Activated CD8-positive, alpha-beta memory T cell treated with anti-CD3 and anti-CD28 coated beads, Interleukin-2, amount 50 U/mL, for 48 hours (primary cell): ENCODE results near the gene TPCN2.
A peak's percentile ranks its signal among the peaks of the same experiment; 100 is the strongest.
"Not testable (repeated sequence)": the region's sequence is repeated elsewhere in the genome, so short reads cannot be mapped to it uniquely, and the experiment has no call there.

Experiments used
- DNase-seq: peaks from one replicate; pipeline ENCODE4 v3.0.0-alpha.2; 2020

The TPCN2 gene

DNA sequence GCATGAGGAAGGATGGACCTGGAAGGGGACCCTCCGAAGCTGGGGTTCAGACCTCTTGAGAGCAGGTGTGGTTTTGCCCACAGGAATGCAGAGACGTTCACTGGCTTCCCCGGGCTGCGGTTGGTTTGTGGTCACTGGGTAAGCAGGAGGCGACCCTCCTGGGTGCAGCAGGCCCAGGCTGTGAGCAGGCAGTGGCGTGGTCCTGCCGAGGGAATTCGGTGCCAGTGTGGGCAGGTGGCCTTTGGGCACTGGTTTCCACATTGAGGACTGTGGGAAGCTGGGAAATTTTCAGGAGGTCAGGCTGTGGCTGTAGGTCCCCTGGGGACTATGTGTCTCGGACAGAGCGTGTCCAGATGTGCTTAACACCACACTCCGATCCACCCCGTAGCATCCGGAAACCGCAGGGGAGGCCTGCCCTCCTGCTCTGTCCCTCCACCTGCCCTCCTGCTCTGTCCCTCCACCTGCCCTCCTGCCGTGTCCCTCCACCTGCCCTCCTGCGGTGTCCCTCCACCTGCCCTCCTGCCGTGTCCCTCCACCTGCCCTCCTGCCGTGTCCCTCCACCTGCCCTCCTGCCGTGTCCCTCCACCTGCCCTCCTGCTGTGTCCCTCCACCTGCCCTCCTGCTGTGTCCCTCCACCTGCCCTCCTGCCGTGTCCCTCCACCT is 27.5 kb downstream of the TPCN2 start:
- no peak for DNase-seq

GRCh38 chr11:69076977-69077376 is 28.2 kb downstream of the TPCN2 start:
- DNase-seq, result not testable (repeated sequence)

GRCh38 chr11:69078508-69078907 is 29.8 kb downstream of the TPCN2 start:
- no peak for DNase-seq

GRCh38 chr11:69078930-69079605 is 30.3 kb downstream of the TPCN2 start:
- no peak for DNase-seq

- no peak for DNase-seq
Observed at GRCh38 chr11:69079661-69080256, 31.0 kb downstream of the TPCN2 start.

DNA sequence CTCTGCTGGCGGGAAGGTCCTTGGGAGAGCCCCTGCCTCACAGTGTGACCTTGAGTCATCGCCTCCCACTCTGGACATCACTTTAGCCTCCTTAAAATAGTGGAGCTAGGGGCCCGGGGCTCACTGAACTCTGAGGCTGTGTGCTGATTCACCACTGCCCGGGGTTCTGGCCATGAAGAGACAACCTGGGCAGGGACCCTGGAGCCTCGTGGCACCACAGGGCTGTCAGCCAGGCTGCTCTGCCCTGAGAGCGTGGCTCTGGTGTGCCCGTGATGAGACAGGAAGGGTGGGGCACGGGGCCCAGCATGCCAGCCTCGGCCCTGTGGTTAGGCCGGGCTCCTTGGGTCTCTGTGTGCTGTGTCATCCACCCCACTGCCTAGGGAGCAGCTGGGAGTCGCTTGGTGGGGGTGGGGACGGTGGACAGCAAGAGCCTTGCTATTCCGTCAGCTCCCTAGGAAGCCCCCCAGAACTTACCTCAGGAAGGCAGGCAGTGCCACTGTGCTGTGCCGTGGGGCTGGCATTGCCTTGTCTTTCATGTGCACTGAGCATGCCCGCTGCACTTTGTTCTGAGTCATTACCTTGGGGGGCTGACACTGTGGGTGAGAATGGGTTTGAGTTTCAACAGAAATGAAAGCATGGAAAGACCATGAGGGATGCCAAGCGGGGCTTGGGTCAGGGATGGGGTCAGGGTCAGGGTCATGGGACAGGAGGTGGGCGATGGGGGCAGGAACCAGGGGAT is 31.7 kb downstream of the TPCN2 start:
- DNase-seq, result no peak

- DNase-seq, result no peak
Observed at GRCh38 chr11:69081180-69081579, 32.4 kb downstream of the TPCN2 start.

- DNase-seq, result no peak
Observed at GRCh38 chr11:69083531-69084247, 35.0 kb downstream of the TPCN2 start.

- no peak for DNase-seq
Observed at GRCh38 chr11:69084371-69084770, 35.6 kb downstream of the TPCN2 start.

DNA sequence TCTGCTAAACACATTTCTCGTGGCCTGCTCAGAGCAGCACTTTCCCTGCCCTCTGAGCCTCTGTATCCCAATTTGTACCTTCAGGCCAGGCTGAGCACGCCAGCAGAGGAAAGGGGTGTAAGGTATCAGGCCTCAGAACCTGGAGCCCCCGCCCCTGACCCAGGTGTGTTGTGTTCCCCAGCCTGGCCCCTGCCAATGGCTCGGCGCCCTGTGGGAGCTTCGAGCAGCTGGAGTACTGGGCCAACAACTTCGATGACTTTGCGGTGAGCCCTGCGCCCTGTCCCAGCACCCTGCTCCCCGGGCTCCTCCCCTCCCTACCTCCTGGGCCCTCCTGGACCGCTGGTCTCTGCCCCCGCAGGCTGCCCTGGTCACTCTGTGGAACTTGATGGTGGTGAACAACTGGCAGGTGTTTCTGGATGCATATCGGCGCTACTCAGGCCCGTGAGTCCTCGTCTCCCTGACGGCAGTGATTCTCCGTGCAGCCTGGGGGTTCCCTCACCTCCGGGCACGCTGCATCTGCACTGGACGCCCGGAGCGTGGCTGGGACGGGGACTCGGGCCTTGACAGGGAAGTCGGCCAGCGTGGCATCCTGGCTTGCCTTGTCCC is 36.9 kb downstream of the TPCN2 start:
- no peak for DNase-seq

DNA sequence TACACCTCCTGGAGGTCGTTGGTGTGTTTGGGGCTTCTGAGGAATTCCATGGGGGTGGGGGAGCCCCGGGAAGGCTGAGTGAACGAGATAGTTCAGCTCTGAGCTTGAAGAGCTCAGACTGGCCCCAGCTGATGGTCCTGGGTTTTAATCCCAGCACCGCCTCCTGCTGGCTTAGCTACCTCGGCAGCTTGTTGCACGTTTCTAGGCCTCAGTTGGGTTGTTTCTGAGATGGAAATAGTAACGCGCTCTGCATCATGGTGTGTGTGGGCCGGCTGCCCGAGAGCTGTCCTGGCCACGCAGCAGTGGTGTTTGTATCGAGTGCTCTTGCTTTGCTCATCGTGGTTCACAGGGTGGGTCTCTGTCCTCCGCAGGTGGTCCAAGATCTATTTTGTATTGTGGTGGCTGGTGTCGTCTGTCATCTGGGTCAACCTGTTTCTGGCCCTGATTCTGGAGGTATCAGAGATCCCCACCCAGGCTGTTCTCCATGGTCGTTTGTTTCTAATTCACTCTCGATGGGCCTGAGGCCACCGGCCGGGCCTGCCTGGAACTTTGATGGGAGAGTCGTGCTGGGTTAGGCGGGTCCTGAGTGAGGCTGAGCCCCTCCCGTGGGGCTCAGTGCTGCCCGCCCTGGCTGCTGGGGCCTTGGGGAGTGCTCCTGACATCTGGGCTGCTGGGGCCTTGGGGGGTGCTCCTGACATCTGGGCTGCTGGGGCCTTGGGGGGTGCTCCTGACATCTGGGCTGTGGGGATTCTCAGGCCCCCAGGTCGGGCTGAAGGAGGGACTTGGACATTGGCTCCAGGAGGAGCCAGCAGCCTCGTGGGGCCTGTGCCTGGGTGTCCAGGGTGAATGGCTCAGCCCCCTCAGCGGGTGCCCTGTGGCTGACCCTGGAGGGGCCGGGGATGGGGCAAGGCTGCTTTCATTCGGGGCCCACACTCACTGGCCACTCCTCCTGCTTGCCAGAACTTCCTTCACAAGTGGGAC is 37.7 kb downstream of the TPCN2 start:
- no peak for DNase-seq

DNA sequence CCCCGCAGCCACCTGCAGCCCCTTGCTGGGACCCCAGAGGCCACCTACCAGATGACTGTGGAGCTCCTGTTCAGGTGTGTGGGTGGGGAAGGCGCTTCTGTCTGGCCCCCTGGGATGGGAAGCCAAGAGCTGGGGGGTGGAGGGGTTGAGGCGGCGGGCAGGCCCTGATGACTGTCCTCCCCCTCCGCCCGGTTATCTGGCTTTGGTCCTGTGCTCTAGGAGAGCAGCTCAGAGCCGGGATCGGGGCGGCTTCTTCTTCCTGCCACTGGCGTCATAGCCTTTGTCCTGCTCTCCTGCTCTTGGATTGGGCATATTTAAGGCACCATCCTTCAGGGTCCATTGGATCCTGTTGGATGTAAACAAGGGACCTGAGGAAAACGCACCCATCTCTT is 38.4 kb downstream of the TPCN2 start:
- DNase-seq, result no peak

DNA sequence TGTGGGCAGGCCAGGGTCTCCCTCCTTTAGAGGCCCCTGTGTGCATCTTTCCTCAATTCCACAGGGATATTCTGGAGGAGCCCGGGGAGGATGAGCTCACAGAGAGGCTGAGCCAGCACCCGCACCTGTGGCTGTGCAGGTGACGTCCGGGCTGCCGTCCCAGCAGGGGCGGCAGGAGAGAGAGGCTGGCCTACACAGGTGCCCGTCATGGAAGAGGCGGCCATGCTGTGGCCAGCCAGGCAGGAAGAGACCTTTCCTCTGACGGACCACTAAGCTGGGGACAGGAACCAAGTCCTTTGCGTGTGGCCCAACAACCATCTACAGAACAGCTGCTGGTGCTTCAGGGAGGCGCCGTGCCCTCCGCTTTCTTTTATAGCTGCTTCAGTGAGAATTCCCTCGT is 39.1 kb downstream of the TPCN2 start:
- no peak for DNase-seq

DNA sequence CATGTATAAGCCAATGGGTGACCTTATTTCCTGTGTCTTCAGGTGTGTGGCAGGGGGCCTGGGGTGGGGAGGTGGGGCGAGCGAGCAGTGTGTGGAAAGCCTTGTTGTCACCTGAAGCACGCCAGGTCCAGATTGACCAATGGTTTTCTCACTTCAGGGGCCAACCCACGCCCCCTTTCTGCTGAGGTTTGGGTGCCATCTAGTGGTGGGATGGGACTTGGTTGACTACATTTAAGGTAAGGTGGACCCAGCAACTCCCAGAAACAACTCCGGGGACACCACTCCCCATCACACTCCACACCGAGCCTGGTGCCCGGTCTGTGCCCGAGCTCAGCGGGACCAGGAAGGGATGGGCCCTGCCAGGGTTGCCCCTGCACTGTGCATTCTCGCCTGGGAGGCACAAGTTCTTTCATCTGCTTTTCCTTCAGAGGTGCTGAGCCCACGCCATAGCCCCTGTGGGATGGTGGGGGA is 40.0 kb downstream of the TPCN2 start:
- DNase-seq, result peak; percentile 82

DNA sequence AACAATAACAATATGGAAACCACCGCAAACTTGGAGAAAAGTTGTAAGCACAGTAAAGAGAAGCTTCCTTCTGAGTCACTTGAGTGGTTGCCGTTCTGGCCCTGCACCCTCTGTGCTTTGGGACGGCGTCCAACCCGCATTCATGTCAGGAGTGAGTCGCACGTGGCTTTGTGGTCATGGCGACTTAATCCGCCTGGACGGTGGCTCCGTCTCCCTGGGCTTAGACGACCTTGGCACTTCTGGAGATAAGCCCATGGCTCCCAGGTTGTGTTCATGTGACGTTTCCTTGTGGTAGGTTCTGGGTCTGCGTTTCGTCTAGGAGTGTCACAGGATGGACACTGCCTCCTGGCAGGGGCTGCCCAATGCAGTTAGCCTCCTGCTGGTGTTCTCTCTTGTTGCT is 40.5 kb downstream of the TPCN2 start:
- no peak for DNase-seq

DNA sequence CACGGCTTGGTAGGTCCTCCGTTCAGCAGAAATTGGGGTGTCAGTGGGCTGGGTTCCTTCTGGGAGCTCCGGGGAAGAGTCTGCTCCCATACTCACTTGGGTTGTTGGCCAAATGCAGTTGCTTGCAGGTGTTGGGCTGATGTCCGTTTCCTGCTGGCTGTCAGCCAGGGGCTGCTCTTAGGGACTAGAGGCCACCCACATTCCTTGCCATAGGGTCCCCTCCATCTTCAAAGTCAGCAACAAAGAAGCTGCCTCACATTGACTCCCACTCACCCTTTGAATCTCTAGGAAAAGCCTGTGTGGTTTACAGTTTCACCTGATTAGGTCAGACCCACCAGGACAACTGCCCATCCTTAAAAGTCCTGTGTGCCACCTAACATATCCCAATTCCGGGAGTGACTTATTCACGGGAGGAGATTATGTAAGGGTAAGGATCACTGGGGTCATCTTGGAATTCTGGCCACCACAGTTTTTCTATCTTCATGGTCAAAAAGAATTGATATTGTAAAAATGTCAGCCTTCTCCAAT is 43.0 kb downstream of the TPCN2 start:
- no peak for DNase-seq

- no peak for DNase-seq
Observed at GRCh38 chr11:69092263-69092662, 43.5 kb downstream of the TPCN2 start.

- DNase-seq, result no peak
Observed at GRCh38 chr11:69093106-69093505, 44.4 kb downstream of the TPCN2 start.

DNA sequence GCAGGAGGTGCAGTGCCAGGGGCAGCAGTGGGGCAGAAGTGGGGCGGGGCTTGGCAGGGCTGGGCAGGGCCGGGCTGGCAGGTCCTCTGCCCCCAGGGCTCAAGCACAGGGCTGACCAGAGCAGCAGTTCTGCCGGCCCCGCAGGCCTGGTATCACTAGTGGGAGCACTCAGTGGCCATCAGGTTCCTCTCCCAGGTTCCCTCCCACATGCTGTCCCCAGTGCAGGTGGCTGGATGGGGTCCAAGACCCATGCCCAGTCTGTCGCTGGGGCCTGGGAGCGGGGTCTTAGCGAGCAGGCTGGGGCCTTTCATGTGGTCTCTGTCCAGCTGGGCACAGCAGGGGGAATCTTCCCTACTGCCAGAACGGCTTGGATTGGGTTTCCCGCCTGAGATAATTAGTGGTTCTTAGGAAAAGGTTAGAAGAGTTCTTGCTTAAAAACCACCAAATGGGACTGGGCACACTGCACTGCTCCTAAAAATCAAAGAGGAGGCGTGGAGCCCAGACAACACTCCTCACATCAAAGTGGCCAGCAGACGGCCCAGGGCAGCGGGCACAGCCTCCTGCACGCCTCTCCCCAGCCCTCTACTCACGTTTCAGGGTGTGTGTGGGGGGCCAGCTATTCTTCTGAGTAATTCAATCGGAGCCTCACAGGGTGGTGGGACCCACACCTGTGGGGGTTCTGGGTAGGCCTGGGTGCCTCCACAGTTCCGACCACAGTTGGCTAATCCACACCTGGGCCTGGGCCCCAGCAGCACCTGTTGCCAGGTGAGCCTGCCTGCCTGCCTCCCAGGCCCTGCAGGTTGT is 45.6 kb downstream of the TPCN2 start:
- DNase-seq, result no peak

GRCh38 chr11:69094915-69095290 is 46.2 kb downstream of the TPCN2 start:
- no peak for DNase-seq
